Stimulated activated naive CD4-positive, alpha-beta T cell treated with Interleukin-2 at 50 U/mL for 16 hours (primary cell): Measurements from ENCODE around the gene TRABD2B.

ENCODE experiments used
- DNase-seq: peaks from one replicate; lab custom pipeline; 2025; lab: John Stamatoyannopoulos, UW

TRABD2B gene

GRCh38 chr1:47795102-47795501 lies 202.1 kb downstream of the TRABD2B start:
- no peak for DNase-seq

- DNase-seq, result no peak
Measured at GRCh38 chr1:47794530-47794929, 202.7 kb downstream of the TRABD2B start.

GRCh38 chr1:47794081-47794480 lies 203.1 kb downstream of the TRABD2B start:
- DNase-seq, result no peak

GRCh38 chr1:47793563-47793962 lies 203.6 kb downstream of the TRABD2B start:
- DNase-seq, result no peak

GRCh38 chr1:47792779-47793178 lies 204.4 kb downstream of the TRABD2B start:
- DNase-seq, result no peak

GRCh38 chr1:47791879-47792608 lies 205.1 kb downstream of the TRABD2B start:
- DNase-seq, result no peak

- DNase-seq, result no peak
Measured at GRCh38 chr1:47788761-47789160, 208.4 kb downstream of the TRABD2B start.

GRCh38 chr1:47787560-47787959 lies 209.6 kb downstream of the TRABD2B start:
- no peak for DNase-seq

- no peak for DNase-seq
Measured at GRCh38 chr1:47786316-47786715, 210.9 kb downstream of the TRABD2B start.

- no peak for DNase-seq
Measured at GRCh38 chr1:47785561-47786271, 211.5 kb downstream of the TRABD2B start.

GRCh38 chr1:47785118-47785517 lies 212.1 kb downstream of the TRABD2B start:
- DNase-seq, result no peak

GRCh38 chr1:47784497-47784822 lies 212.7 kb downstream of the TRABD2B start:
- no peak for DNase-seq

GRCh38 chr1:47783638-47784496 lies 213.3 kb downstream of the TRABD2B start:
- DNase-seq, result no peak

- DNase-seq, result no peak
Measured at GRCh38 chr1:47782414-47783166, 214.6 kb downstream of the TRABD2B start.

GRCh38 chr1:47781171-47781959 lies 215.8 kb downstream of the TRABD2B start:
- DNase-seq, result no peak

- DNase-seq, result no peak
Measured at GRCh38 chr1:47780469-47780995, 216.7 kb downstream of the TRABD2B start.

- DNase-seq, result no peak
Measured at GRCh38 chr1:47779613-47780012, 217.6 kb downstream of the TRABD2B start.

GRCh38 chr1:47778280-47778679 lies 218.9 kb downstream of the TRABD2B start:
- DNase-seq, result no peak

- no peak for DNase-seq
Measured at GRCh38 chr1:47777322-47777721, 219.9 kb downstream of the TRABD2B start.

GRCh38 chr1:47776667-47777131 lies 220.5 kb downstream of the TRABD2B start:
- no peak for DNase-seq
